Right lung (tissue), 5 donors: ENCODE data around the gene RCC1. TPM values are rescaled to one million over a fixed set of nuclear protein-coding genes. Genes with fewer than 3 reads are reported as not detected.
"Not testable (repeated sequence)": the region's sequence is repeated elsewhere in the genome, so short reads cannot be mapped to it uniquely, and the experiment has no call there.

Experiments
- DNase-seq, 2 donors: peaks; one replicate each; pipeline ENCODE4 v3.0.0-alpha.2; 2013
- polyA plus RNA-seq, 5 donors: library from polyadenylated mRNA; unstranded; fragments of 120-200 nt; gene quantifications; one replicate each; pipeline versions ENCODE4 v1.2.1 to v1.2.3, GENCODE V29; 2013; ENCODE audit warnings: inconsistent platforms in 1 of 5, low replicate concordance in 1 of 5; ENCODE audit not compliant: insufficient read length in 5 of 5, insufficient read depth in 1 of 5

The RCC1 gene
- polyA plus RNA-seq, 5 donors: 35.1 to 48.1 (median 41.3) TPM

DNA sequence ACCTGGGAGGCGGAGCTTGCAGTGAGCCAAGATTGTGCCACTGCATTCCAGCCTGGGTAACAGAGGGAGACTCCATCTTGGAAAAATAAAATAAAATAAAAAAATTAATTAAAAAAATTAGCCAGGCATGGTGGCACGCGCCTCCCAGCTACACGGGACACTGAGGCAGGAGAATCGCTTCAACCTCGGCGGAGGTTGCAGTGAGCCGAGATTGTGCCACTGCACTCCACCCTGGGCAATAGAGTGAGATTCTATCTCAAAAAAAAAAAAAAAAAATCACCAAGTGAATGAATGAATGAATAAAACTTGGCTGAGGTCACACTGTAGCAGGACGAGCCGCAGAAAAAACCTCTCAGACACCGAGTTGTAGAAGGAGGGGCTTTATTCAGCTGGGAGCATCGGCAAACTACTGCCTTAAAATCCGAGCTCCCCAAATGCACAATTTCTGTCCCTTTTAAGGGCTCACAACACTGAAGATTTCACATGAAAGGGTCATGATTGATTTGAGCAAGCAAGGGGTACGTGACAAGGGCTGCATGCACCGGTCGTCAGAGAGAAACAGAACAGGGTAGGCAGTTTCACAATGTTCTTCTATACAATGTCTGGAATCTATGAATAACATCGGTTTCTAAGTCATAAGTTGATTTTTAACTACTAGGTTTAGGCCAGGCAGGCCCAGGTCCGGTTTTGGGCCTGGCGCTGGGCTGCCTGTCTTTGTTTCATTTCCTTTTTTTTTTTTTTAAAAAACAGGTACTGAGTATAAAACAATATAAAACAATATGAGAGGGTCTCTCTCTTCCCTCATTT is 80.9 kb downstream of the RCC1 start:
- DNase-seq: not testable (repeated sequence)

Other genes with a start within 250 kb of the RCC1 start
- 1 to 10 TPM; 4.4 to 7.9 (median 5.2) TPM for gene SESN2, start 246.5 kb upstream of the RCC1 start, polyA plus RNA-seq
- gene MED18, start 177.0 kb upstream of the RCC1 start, polyA plus RNA-seq: 10 to 100 TPM; 14.8 to 21.8 (median 15.4) TPM
- gene PHACTR4, start 136.3 kb upstream of the RCC1 start, polyA plus RNA-seq: 10 to 100 TPM; 50.5 to 67.8 (median 65.1) TPM
- gene TRNAU1AP, start 47.0 kb downstream of the RCC1 start, polyA plus RNA-seq: 10 to 100 TPM; 28.0 to 36.8 (median 29.0) TPM
- 1 to 10 TPM; 6.2 to 7.4 (median 6.7) TPM for gene RAB42, start 86.2 kb downstream of the RCC1 start, polyA plus RNA-seq
- gene TAF12, start 137.0 kb downstream of the RCC1 start, polyA plus RNA-seq: 10 to 100 TPM; 29.0 to 33.9 (median 32.8) TPM
- gene RNU11, start 142.6 kb downstream of the RCC1 start, polyA plus RNA-seq: not detected
- gene GMEB1, start 162.7 kb downstream of the RCC1 start, polyA plus RNA-seq: 10 to 100 TPM; 12.2 to 16.7 (median 16.1) TPM
- 10 to 100 TPM; 64.4 to 77.2 (median 74.9) TPM for gene YTHDF2, start 230.9 kb downstream of the RCC1 start, polyA plus RNA-seq